Caco-2 (cell line): Measurements from ENCODE around the gene PTPRS. TPM values are rescaled to one million over a fixed set of nuclear protein-coding genes. Genes with fewer than 3 reads are reported as not detected.

ENCODE experiments used
- BruUV-seq: library from RNA; stranded (reverse); fragments of 400-500 nt; replicated peaks from 2 replicates; lab custom pipeline; 2021; lab: Mats Ljungman, UMichigan
- CTCF ChIA-PET: fragments of 300-600 bp; sonication (Branson Sonifier 250); formaldehyde crosslinking; loops from one replicate; lab custom pipeline; 2022; ENCODE audit warnings: antibody characterized with exemption; lab: Charles Lee
- POLR2A ChIA-PET: fragments of 300-600 bp; sonication (Branson Sonifier 250); formaldehyde crosslinking; loops from one replicate; lab custom pipeline; 2022; ENCODE audit warnings: antibody characterized with exemption; lab: Charles Lee
- DNase-seq, 2 experiments: peaks; one replicate each; pipeline versions ENCODE4 v3.0.0 to v3.0.0-alpha.2; 2020 to 2022
- H3K27me3 ChIP-seq: replicated peaks from 2 replicates; pipeline ENCODE4 v1.6.0; 2011; ENCODE audit warnings: low read length; ENCODE audit not compliant: control insufficient read depth, insufficient read depth
- H3K36me3 ChIP-seq: 2 replicates; pipeline ENCODE4 v1.5.1; 2011; ENCODE audit warnings: low read length; ENCODE audit not compliant: control insufficient read depth, insufficient read depth
- H3K4me1 ChIP-seq: fragments of 250-450 bp; sonication (Bioruptor Pico); 2 replicates; pipeline ENCODE4 v1.5.1; 2020; ENCODE audit warnings: mild to moderate bottlenecking
- H3K4me3 ChIP-seq: 2 replicates; pipeline ENCODE4 v1.5.1; 2011; ENCODE audit warnings: low read depth, mild to moderate bottlenecking, control low read depth, low read length
- H3K9me3 ChIP-seq: fragments of 250-450 bp; sonication (Bioruptor Pico); 2 replicates; pipeline ENCODE4 v1.5.1; 2020; ENCODE audit warnings: mild to moderate bottlenecking, moderate library complexity
- H3K27ac Mint-ChIP-seq: one replicate; pipeline ENCODE4 v1.8.0; 2022; ENCODE audit warnings: mixed read lengths; ENCODE audit not compliant: unreplicated experiment
- H3K27me3 Mint-ChIP-seq: one replicate; pipeline ENCODE4 v1.8.0; 2022; ENCODE audit warnings: mixed read lengths; ENCODE audit not compliant: insufficient read depth, unreplicated experiment
- H3K36me3 Mint-ChIP-seq: one replicate; pipeline ENCODE4 v1.8.0; 2022; ENCODE audit warnings: mild to moderate bottlenecking, mixed read lengths; ENCODE audit not compliant: insufficient read depth, unreplicated experiment
- H3K4me1 Mint-ChIP-seq: one replicate; pipeline ENCODE4 v1.8.0; 2022; ENCODE audit warnings: low read depth, mixed read lengths; ENCODE audit not compliant: unreplicated experiment
- H3K4me3 Mint-ChIP-seq: one replicate; pipeline ENCODE4 v1.8.0; 2022; ENCODE audit warnings: mild to moderate bottlenecking, moderate library complexity, mixed read lengths; ENCODE audit not compliant: unreplicated experiment
- H3K9me3 Mint-ChIP-seq: one replicate; pipeline ENCODE4 v1.8.0; 2022; ENCODE audit warnings: mixed read lengths; ENCODE audit not compliant: unreplicated experiment
- CTCF ChIP-seq, 2 experiments: fragments of 200-600 bp in 1 of 2; IDR thresholded peaks; 1 replicate in 1 of 2; 2 replicates in 1 of 2; pipeline versions ENCODE4 v1.5.1 to v1.8.0; 2011 to 2022; ENCODE audit warnings: antibody characterized with exemption in 1 of 2, control low read depth in 1 of 2, inconsistent platforms in 1 of 2, low read depth in 1 of 2, low read length in 1 of 2, mild to moderate bottlenecking in 1 of 2, moderate library complexity in 1 of 2; ENCODE audit not compliant: insufficient read depth in 1 of 2, severe bottlenecking in 1 of 2, unreplicated experiment in 1 of 2
- intact Hi-C: fragments of 100-400 bp; cut with micrococcal nuclease; formaldehyde crosslinking; loops from one replicate; pipeline ENCODE4 v1.10.0; 2022; ENCODE audit not compliant: unreplicated experiment
- total RNA-seq: library from RNA; stranded (reverse); gene quantifications from 2 replicates; pipeline ENCODE4 v1.2.3, GENCODE V29; 2022

The PTPRS gene
- total RNA-seq, 1 experiment from 2014 or later, result 65.6 TPM

- no peaks in the 10 kb centered on the region for H3K36me3 ChIP-seq
- Mint-ChIP-seq H3K4me3 (no peak overlapping the region), H3K27me3 (peaks cover 8% of the 10 kb centered on the region), H3K36me3 (no peaks in the 10 kb centered on the region), H3K9me3 (no peaks in the 10 kb centered on the region), H3K27ac (peak overlapping the region; percentile 99), H3K4me1 (no peaks in the 10 kb centered on the region)
- no peaks in the 10 kb centered on the region for H3K27me3 ChIP-seq
- no TSS peak for BruUV-seq
- ChIA-PET CTCF (no interaction called here), POLR2A (no interaction called here)
- DNase-seq, result no peak
- no peak overlapping the region for H3K4me3 ChIP-seq
- no peak for TF ChIP-seq CTCF (IDR thresholded peaks at IDR 0.05; ENCODE audit: insufficient read depth in 1 of 2, low read depth in 1 of 2, low read length in 1 of 2, severe bottlenecking in 1 of 2, unreplicated experiment in 1 of 2)
- H3K4me1 ChIP-seq, result no peaks in the 10 kb centered on the region
- H3K9me3 ChIP-seq, result no peaks in the 10 kb centered on the region
- intact Hi-C loops, result no loop called here
These were observed 11.2 kb upstream of the PTPRS start for GRCh38 chr19:5351731-5352228.

- intact Hi-C loops, result no loop called here
- TF ChIP-seq CTCF (IDR thresholded peaks at IDR 0.05; ENCODE audit: insufficient read depth in 1 of 2, low read depth in 1 of 2, low read length in 1 of 2, severe bottlenecking in 1 of 2, unreplicated experiment in 1 of 2), result peak in 1 of 2 experiments; percentile 17
- CTCF ChIA-PET, result no interaction called here
These were observed 8.4 kb upstream of the PTPRS start for GRCh38 chr19:5349041-5349440.

GRCh38 chr19:5345895-5346386 lies 5.3 kb upstream of the PTPRS start:
- H3K27me3 Mint-ChIP-seq, result peaks cover 12% of the 10 kb centered on the region
- Histone ChIP-seq H3K9me3 (no peaks in the 10 kb centered on the region), H3K4me1 (0 out of 2 replicates have a peak, but pooled peaks cover 4% of the 10 kb centered on the region), H3K36me3 (no peaks in the 10 kb centered on the region), H3K27me3 (no peaks in the 10 kb centered on the region), H3K4me3 (no peak overlapping the region)
- H3K4me3 Mint-ChIP-seq, result no peak overlapping the region
- H3K9me3 Mint-ChIP-seq, result no peaks in the 10 kb centered on the region
- no peak for DNase-seq
- intact Hi-C loops, result no loop called here
- POLR2A ChIA-PET, result interaction anchor here (0.5 kb wide), 1 partner anchor 56 kb away, joined by 3 read pairs; no protein-coding TSS in a partner anchor
- no peaks in the 10 kb centered on the region for H3K4me1 Mint-ChIP-seq
- H3K27ac Mint-ChIP-seq, result no peak overlapping the region
- CTCF ChIA-PET, result no interaction called here
- BruUV-seq, result no TSS peak
- H3K36me3 Mint-ChIP-seq, result peaks cover 6% of the 10 kb centered on the region
- no peak for TF ChIP-seq CTCF (IDR thresholded peaks at IDR 0.05; ENCODE audit: insufficient read depth in 1 of 2, low read depth in 1 of 2, low read length in 1 of 2, severe bottlenecking in 1 of 2, unreplicated experiment in 1 of 2)

More at GRCh38 chr19:5349041-5349440, 8.4 kb upstream of the PTPRS start:
- H3K4me3 ChIP-seq, result no peak overlapping the region
- no peaks in the 10 kb centered on the region for H3K36me3 Mint-ChIP-seq
- no peaks in the 10 kb centered on the region for H3K27me3 ChIP-seq
- H3K4me1 Mint-ChIP-seq, result no peaks in the 10 kb centered on the region
- H3K4me1 ChIP-seq, result no peaks in the 10 kb centered on the region
- no peak overlapping the region for H3K27ac Mint-ChIP-seq
- no peaks in the 10 kb centered on the region for H3K9me3 Mint-ChIP-seq
- no peaks in the 10 kb centered on the region for H3K9me3 ChIP-seq
- H3K4me3 Mint-ChIP-seq, result no peak overlapping the region
- no peaks in the 10 kb centered on the region for H3K36me3 ChIP-seq
- no TSS peak for BruUV-seq
- peak in 1 of 2 experiments; percentile 29 for DNase-seq
- POLR2A ChIA-PET, result no interaction called here
- H3K27me3 Mint-ChIP-seq, result peaks cover 12% of the 10 kb centered on the region
